ENCODE results near the gene VAT1L.

DNA sequence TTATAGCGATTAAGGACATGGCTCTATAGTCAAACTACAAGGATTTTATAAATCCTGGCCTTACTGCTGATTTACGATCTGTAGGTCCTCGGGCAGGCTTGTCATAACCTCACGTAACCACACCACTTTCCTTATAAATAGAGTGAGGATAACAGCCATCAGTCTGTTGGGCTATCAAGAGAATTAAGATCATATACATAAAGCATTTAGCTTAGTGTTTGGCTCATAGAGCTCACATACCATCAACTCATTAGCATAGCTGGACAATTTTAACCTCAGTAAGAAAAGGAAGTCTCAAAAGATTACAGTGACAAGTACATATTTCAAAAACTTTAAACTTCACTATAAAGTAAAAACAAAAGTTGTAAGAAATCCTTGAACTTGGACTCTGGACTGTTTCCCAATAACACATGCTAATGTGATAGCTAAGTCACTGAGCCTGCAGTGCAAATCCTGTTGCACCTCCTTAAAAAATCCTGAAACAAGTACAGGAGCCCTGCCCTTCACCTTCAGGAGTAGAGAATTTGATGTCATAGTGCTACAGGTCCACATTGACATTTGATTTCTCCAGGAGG is 213.2 kb downstream of the VAT1L start:
- TF ChIP-seq, protein P1, sequence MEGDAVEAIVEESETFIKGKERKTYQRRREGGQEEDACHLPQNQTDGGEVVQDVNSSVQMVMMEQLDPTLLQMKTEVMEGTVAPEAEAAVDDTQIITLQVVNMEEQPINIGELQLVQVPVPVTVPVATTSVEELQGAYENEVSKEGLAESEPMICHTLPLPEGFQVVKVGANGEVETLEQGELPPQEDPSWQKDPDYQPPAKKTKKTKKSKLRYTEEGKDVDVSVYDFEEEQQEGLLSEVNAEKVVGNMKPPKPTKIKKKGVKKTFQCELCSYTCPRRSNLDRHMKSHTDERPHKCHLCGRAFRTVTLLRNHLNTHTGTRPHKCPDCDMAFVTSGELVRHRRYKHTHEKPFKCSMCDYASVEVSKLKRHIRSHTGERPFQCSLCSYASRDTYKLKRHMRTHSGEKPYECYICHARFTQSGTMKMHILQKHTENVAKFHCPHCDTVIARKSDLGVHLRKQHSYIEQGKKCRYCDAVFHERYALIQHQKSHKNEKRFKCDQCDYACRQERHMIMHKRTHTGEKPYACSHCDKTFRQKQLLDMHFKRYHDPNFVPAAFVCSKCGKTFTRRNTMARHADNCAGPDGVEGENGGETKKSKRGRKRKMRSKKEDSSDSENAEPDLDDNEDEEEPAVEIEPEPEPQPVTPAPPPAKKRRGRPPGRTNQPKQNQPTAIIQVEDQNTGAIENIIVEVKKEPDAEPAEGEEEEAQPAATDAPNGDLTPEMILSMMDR (IDR thresholded peaks at IDR 0.05), result no peak
- TF ChIP-seq EZH2 (IDR thresholded peaks at IDR 0.05; ENCODE audit: borderline replicate concordance, insufficient read depth, low read depth, low read length, poor library complexity, severe bottlenecking), result no peak

Data from B cell (primary cell).